Fibroblast of pulmonary artery (primary cell): ENCODE measurements around the gene GPX5.

Source experiments
- DNase-seq: peaks from one replicate; pipeline ENCODE4 v3.0.0-alpha.2; 2010; ENCODE audit warnings: low read depth
- H3K4me3 ChIP-seq: replicated peaks from 2 replicates; pipeline ENCODE4 v1.5.1; 2011; ENCODE audit warnings: low read depth, mild to moderate bottlenecking, control low read depth, low read length, moderate library complexity
- CTCF ChIP-seq: IDR thresholded peaks from 2 replicates; pipeline ENCODE4 v1.5.1; 2011; ENCODE audit warnings: mild to moderate bottlenecking, control low read depth, low read length, inconsistent platforms; ENCODE audit errors: missing control alignments

The GPX5 gene

GRCh38 chr6:28525496-28526039 is at the start of gene GPX5:
Gene GPX5 (plus strand): TSS chr6:28525881. CDS start chr6:28526014, 133 bp downstream.
- DNase-seq = no peak
- TF ChIP-seq CTCF = no peak
- H3K4me3 ChIP-seq = no peak within 1 kb of the TSS

GRCh38 chr6:28478518-28478917 is 47.2 kb upstream of the GPX5 start:
- H3K4me3 ChIP-seq = no peak overlapping the region
- DNase-seq = no peak

GRCh38 chr6:28480253-28480932 is 45.3 kb upstream of the GPX5 start:
- no peak for DNase-seq
- H3K4me3 ChIP-seq = no peak overlapping the region
- no peak for TF ChIP-seq CTCF

More at GRCh38 chr6:28478518-28478917, 47.2 kb upstream of the GPX5 start:
- no peak for TF ChIP-seq CTCF

- DNase-seq = no peak
- H3K4me3 ChIP-seq = no peak overlapping the region
- no peak for TF ChIP-seq CTCF
These were observed 40.2 kb upstream of the GPX5 start for GRCh38 chr6:28485482-28485881.

GRCh38 chr6:28486533-28486932 is 39.1 kb upstream of the GPX5 start:
- TF ChIP-seq CTCF = no peak
- no peak overlapping the region for H3K4me3 ChIP-seq
- DNase-seq = no peak

- H3K4me3 ChIP-seq = no peak overlapping the region
- no peak for DNase-seq
- no peak for TF ChIP-seq CTCF
These were observed 38.5 kb upstream of the GPX5 start for GRCh38 chr6:28486988-28487742.
